Fibroblast of lung (primary cell): ENCODE measurements around the gene TOP3A.

Experiments used
- EZH2 ChIP-seq: IDR thresholded peaks from 2 replicates; pipeline ENCODE4 v1.5.1; 2012; ENCODE audit warnings: low read length, control low read depth, mild to moderate bottlenecking; ENCODE audit errors: missing control alignments
- TF ChIP-seq, protein P1 (sequence below), 2 donors: IDR thresholded peaks in 1 of 2; conservative IDR thresholded peaks in 1 of 2; 1 replicate in 1 of 2; 2 replicates in 1 of 2; pipeline ENCODE4 v1.5.1; 2011 to 2012; ENCODE audit warnings: low read length in 2 of 2, control low read depth in 1 of 2, inconsistent platforms in 1 of 2, low read depth in 1 of 2, mild to moderate bottlenecking in 1 of 2

DNA sequence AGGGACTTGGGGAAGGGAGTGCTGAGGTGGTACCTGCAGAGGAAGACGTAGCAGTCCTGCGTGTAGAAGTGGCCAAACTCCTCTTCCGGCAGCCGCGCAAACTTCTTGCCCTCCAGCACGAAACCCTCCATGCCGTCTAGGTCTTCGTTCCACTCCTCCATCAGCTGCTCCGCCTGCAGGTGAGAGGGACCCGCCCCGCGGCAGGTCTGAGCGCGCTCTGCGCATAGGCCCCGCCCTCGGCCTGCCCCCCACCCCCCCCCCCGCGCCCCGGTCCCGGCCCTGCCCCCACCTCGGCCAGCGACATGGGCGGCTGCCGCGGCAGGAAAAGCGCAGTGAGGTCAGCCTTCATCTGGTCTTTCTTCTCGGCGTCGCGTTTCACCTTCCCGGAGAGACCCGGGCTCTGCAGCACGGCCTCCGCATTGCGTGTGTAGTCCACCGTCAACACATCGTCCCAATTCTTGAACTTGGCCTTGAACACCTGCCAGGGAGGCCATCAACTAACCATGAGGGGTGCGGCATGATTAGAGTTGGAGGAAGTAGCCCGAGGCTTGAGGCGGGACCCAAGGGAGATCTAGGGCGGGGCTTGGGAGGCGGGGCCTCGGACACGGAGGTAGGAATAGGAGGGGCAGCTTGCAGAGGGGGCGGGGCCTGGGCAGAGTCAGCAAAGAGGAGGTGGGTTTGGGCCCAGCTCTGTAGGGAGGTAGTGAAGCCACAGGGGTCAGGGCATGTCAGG is 67.7 kb downstream of the TOP3A start:
- TF ChIP-seq, protein P1, sequence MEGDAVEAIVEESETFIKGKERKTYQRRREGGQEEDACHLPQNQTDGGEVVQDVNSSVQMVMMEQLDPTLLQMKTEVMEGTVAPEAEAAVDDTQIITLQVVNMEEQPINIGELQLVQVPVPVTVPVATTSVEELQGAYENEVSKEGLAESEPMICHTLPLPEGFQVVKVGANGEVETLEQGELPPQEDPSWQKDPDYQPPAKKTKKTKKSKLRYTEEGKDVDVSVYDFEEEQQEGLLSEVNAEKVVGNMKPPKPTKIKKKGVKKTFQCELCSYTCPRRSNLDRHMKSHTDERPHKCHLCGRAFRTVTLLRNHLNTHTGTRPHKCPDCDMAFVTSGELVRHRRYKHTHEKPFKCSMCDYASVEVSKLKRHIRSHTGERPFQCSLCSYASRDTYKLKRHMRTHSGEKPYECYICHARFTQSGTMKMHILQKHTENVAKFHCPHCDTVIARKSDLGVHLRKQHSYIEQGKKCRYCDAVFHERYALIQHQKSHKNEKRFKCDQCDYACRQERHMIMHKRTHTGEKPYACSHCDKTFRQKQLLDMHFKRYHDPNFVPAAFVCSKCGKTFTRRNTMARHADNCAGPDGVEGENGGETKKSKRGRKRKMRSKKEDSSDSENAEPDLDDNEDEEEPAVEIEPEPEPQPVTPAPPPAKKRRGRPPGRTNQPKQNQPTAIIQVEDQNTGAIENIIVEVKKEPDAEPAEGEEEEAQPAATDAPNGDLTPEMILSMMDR (conservative IDR thresholded peaks at IDR 0.05 in 1 of 2, IDR thresholded peaks at IDR 0.05 in 1 of 2; ENCODE audit: low read depth in 1 of 2, low read length in 2 of 2): no peak
- no peak for TF ChIP-seq EZH2
